Thymus (tissue), 11 donors: Measurements from ENCODE around the gene LINC00305. TPM values are rescaled to one million over a fixed set of nuclear protein-coding genes. Genes with fewer than 3 reads are reported as not detected.

ENCODE experiments used
- DNase-seq, 9 donors: peaks; one replicate each; pipeline ENCODE4 v3.0.0-alpha.2; 2013; ENCODE audit warnings: low spot score in 9 of 9, low read depth in 6 of 9, missing footprints in 1 of 9
- H3K27ac ChIP-seq, 2 donors: one replicate each; pipeline ENCODE4 v1.5.1; 2013; ENCODE audit warnings: control low read depth in 1 of 2, low read depth in 1 of 2, low read length in 1 of 2, mild to moderate bottlenecking in 1 of 2, moderate library complexity in 1 of 2
- H3K27me3 ChIP-seq, 2 donors: one replicate each; pipeline ENCODE4 v1.5.1; 2013; ENCODE audit warnings: low read length in 1 of 2; ENCODE audit not compliant: control insufficient read depth in 2 of 2, insufficient read depth in 1 of 2
- H3K36me3 ChIP-seq, 2 donors: one replicate each; pipeline ENCODE4 v1.5.1; 2013; ENCODE audit warnings: low read length in 1 of 2, mild to moderate bottlenecking in 1 of 2, moderate library complexity in 1 of 2; ENCODE audit not compliant: control insufficient read depth in 2 of 2, insufficient read depth in 2 of 2
- H3K4me1 ChIP-seq, 2 donors: one replicate each; pipeline ENCODE4 v1.5.1; 2013; ENCODE audit warnings: low read length in 2 of 2; ENCODE audit not compliant: control insufficient read depth in 2 of 2, insufficient read depth in 2 of 2
- H3K4me3 ChIP-seq, 2 donors: one replicate each; pipeline ENCODE4 v1.5.1; 2013; ENCODE audit warnings: low read length in 2 of 2, control low read depth in 1 of 2, mild to moderate bottlenecking in 1 of 2
- H3K9me3 ChIP-seq, 2 donors: one replicate each; pipeline ENCODE4 v1.5.1; 2013; ENCODE audit warnings: low read length in 1 of 2, mild to moderate bottlenecking in 1 of 2; ENCODE audit not compliant: control insufficient read depth in 2 of 2, insufficient read depth in 1 of 2
- whole genome bisulfite sequencing: extraction: QIAGEN DNeasy Blood & Tissue Kit; methylation state at CpG from one replicate; pipeline ENCODE4 v1.1.7; 2013; 5-methylcytosine and 5-hydroxymethylcytosine counted together
- polyA plus RNA-seq: library from polyadenylated mRNA; stranded (reverse); fragments of 200-250 nt; gene quantifications from one replicate; pipeline ENCODE4 v1.2.3, GENCODE V29; 2013
- total RNA-seq: library from RNA; stranded (reverse); fragments of 120-200 nt; gene quantifications from one replicate; pipeline ENCODE4 v1.2.4, GENCODE V29; 2013
- donor health status: healthy.

Gene LINC00305
- total and polyA plus RNA-seq, 2 donors, result 0.05 TPM

- no peak for DNase-seq
- Histone ChIP-seq H3K9me3 (no peaks in the 10 kb centered on the region), H3K27me3 (no peaks in the 10 kb centered on the region), H3K27ac (no peak overlapping the region), H3K4me3 (no peak overlapping the region), H3K4me1 (no peaks in the 10 kb centered on the region), H3K36me3 (no peaks in the 10 kb centered on the region)
- 40% methylated on average over 1 of the region's 1 CpG for WGBS
Observed at GRCh38 chr18:64171576-64171975, 22.7 kb upstream of the LINC00305 start.

- Histone ChIP-seq H3K4me3 (no peak overlapping the region), H3K4me1 (no peaks in the 10 kb centered on the region), H3K9me3 (no peaks in the 10 kb centered on the region), H3K27me3 (no peaks in the 10 kb centered on the region), H3K36me3 (no peaks in the 10 kb centered on the region), H3K27ac (no peak overlapping the region)
- no peak for DNase-seq
Observed at GRCh38 chr18:64167408-64167925, 18.6 kb upstream of the LINC00305 start.

- H3K36me3 ChIP-seq, result no peaks in the 10 kb centered on the region
- no peaks in the 10 kb centered on the region for H3K4me1 ChIP-seq
- no peak overlapping the region for H3K27ac ChIP-seq
- WGBS, result 81% methylated on average over 2 of the region's 2 CpGs
- no peak for DNase-seq
- no peaks in the 10 kb centered on the region for H3K9me3 ChIP-seq
- no peak overlapping the region for H3K4me3 ChIP-seq
- no peaks in the 10 kb centered on the region for H3K27me3 ChIP-seq
Observed at GRCh38 chr18:64165906-64166305, 17.0 kb upstream of the LINC00305 start.

GRCh38 chr18:64164883-64165282, 16.0 kb upstream of the LINC00305 start:
- Histone ChIP-seq H3K4me1 (no peaks in the 10 kb centered on the region), H3K27me3 (no peaks in the 10 kb centered on the region), H3K4me3 (no peak overlapping the region), H3K27ac (no peak overlapping the region), H3K9me3 (no peaks in the 10 kb centered on the region), H3K36me3 (no peaks in the 10 kb centered on the region)
- no peak for DNase-seq
- 96% methylated on average over 4 of the region's 4 CpGs for whole genome bisulfite sequencing

- Histone ChIP-seq H3K4me1 (no peaks in the 10 kb centered on the region), H3K27ac (no peak overlapping the region), H3K9me3 (no peaks in the 10 kb centered on the region), H3K36me3 (no peaks in the 10 kb centered on the region), H3K4me3 (no peak overlapping the region), H3K27me3 (no peaks in the 10 kb centered on the region)
- DNase-seq, result no peak
- WGBS, result 97% methylated on average over 11 of the region's 11 CpGs
Observed at GRCh38 chr18:64149916-64150438, 1.1 kb upstream of the LINC00305 start.

DNA sequence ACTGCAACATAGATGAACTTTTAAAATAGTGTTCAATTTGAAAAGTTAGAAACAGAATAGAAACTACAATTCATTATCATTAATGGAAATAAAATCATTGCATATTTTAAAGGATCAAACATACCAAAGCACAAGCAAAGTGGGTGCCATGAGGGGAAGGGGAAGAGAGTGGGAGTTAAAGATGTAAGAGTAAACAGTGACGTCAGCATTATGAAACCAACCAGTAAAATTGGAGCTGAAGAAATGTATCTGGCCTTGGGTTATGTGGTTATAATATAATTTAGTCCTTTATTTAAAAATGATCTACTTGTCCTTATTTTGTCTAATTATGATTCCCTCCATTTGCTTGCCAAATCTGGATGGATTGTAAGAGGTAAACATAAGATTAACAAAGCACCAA, 6.0 kb downstream of the LINC00305 start:
- Histone ChIP-seq H3K27me3 (no peaks in the 10 kb centered on the region), H3K4me1 (no peaks in the 10 kb centered on the region), H3K27ac (no peak overlapping the region), H3K36me3 (no peaks in the 10 kb centered on the region), H3K9me3 (no peaks in the 10 kb centered on the region), H3K4me3 (no peak overlapping the region)
- WGBS, result 96% methylated on average over 1 of the region's 1 CpG
- no peak for DNase-seq

GRCh38 chr18:64137914-64138313, 11.0 kb downstream of the LINC00305 start:
- no peak overlapping the region for H3K27ac ChIP-seq
- no peak for DNase-seq
- H3K27me3 ChIP-seq, result no peaks in the 10 kb centered on the region
- 96% methylated on average over 1 of the region's 1 CpG for WGBS
- no peaks in the 10 kb centered on the region for H3K36me3 ChIP-seq
- no peaks in the 10 kb centered on the region for H3K9me3 ChIP-seq
- no peak overlapping the region for H3K4me3 ChIP-seq
- no peaks in the 10 kb centered on the region for H3K4me1 ChIP-seq

DNA sequence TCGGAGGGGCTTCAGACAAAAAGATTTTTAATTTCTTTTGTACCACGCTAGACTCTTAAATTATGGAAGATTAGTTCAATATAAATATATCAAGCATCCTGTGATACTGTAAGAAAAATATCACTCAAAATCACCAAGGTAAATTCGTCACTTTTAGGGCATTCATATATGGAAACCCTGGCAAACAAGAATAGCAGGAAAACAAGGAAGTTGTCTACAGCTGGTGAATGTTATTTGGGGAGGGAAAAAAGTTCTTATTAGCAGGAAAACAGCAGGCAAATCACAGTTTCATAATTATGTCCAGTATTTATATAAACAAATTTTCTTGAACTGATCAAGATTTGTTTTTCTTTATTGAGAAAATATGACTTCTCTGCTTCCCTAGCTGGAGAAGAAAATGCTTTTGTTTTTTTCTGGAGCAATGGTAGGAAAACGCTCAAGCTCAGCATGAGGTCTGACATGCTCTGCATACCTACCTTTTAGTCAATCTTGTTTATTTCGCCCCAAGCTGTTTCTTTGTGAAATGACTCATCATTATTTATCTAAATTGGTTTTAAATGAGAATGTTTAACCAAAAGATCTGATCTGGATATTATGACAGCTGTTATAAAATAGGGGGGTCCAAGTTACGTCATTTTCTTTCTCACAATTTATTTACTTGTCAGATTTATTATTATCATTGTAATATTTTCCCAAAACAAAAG, 14.7 kb downstream of the LINC00305 start:
- Histone ChIP-seq H3K4me1 (no peaks in the 10 kb centered on the region), H3K4me3 (no peak overlapping the region), H3K27me3 (no peaks in the 10 kb centered on the region), H3K36me3 (no peaks in the 10 kb centered on the region), H3K9me3 (no peaks in the 10 kb centered on the region), H3K27ac (no peak overlapping the region)
- no peak for DNase-seq
- WGBS, result 94% methylated on average over 6 of the region's 6 CpGs

DNA sequence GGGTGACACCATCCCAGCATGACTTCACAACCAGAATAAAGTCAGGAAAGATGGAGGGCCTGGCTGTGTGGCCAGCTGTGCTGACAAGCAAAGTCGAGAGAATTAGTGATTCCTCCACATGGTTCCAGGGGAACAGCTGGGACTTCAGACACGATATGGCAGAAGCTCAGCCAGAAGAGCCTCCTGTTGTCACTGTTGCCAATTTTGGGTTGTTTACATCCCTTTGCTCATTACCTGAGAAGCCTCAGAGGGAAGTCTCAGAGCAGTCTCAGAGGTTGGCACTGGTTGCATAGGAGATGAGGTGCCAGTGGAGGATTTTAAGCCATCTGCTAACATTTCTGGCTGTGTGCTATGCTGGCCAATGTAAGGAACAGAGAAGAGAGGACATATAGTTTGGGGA, 16.0 kb downstream of the LINC00305 start:
- H3K27ac ChIP-seq, result no peak overlapping the region
- no peaks in the 10 kb centered on the region for H3K27me3 ChIP-seq
- H3K4me1 ChIP-seq, result no peaks in the 10 kb centered on the region
- H3K9me3 ChIP-seq, result no peaks in the 10 kb centered on the region
- no peaks in the 10 kb centered on the region for H3K36me3 ChIP-seq
- H3K4me3 ChIP-seq, result no peak overlapping the region
- WGBS, result 84% methylated on average over 2 of the region's 2 CpGs
- DNase-seq, result no peak
